Activated naive CD4-positive, alpha-beta T cell treated with anti-CD3 and anti-CD28 coated beads, Interleukin-2, amount 50 U/mL, for 16 hours (primary cell): ENCODE data around the gene ZNF341.
"Not testable (repeated sequence)": the region's sequence is repeated elsewhere in the genome, so short reads cannot be mapped to it uniquely, and the experiment has no call there.

Experiments used
- DNase-seq: peaks from one replicate; pipeline ENCODE4 v3.0.0-alpha.2; 2020

The ZNF341 gene

GRCh38 chr20:33731693-33732165 lies at the start of gene ZNF341:
Gene ZNF341 (plus strand): TSS chr20:33731996. CDS start chr20:33732022, 26 bp downstream.
- peak; percentile 90 for DNase-seq

GRCh38 chr20:33684533-33685327 lies 47.1 kb upstream of the ZNF341 start:
- no peak for DNase-seq

- peak; percentile 64 for DNase-seq
Measured at GRCh38 chr20:33685328-33686099, 46.3 kb upstream of the ZNF341 start.

GRCh38 chr20:33686100-33686983 lies 45.5 kb upstream of the ZNF341 start, which contains the start of gene E2F1:
Gene E2F1 (minus strand): TSS chr20:33686385. CDS start chr20:33686264, 121 bp downstream.
- peak; percentile 95 for DNase-seq

- no peak for DNase-seq
Measured at GRCh38 chr20:33686984-33687366, 44.8 kb upstream of the ZNF341 start.

- no peak for DNase-seq
Measured at GRCh38 chr20:33687370-33687915, 44.4 kb upstream of the ZNF341 start.

- no peak for DNase-seq
Measured at GRCh38 chr20:33687993-33688937, 43.5 kb upstream of the ZNF341 start.

GRCh38 chr20:33688938-33689424 lies 42.8 kb upstream of the ZNF341 start:
- DNase-seq: no peak

- DNase-seq: no peak
Measured at GRCh38 chr20:33689493-33689892, 42.3 kb upstream of the ZNF341 start.

- DNase-seq: peak; percentile 50
Measured at GRCh38 chr20:33689973-33690372, 41.8 kb upstream of the ZNF341 start.

- DNase-seq: no peak
Measured at GRCh38 chr20:33693289-33693688, 38.5 kb upstream of the ZNF341 start.

GRCh38 chr20:33693741-33694638 lies 37.8 kb upstream of the ZNF341 start:
- DNase-seq: no peak

GRCh38 chr20:33694639-33695012 lies 37.2 kb upstream of the ZNF341 start:
- DNase-seq: no peak

GRCh38 chr20:33696448-33696847 lies 35.3 kb upstream of the ZNF341 start:
- no peak for DNase-seq

GRCh38 chr20:33697129-33697528 lies 34.7 kb upstream of the ZNF341 start:
- no peak for DNase-seq

- not testable (repeated sequence) for DNase-seq
Measured at GRCh38 chr20:33698966-33699365, 32.8 kb upstream of the ZNF341 start.

GRCh38 chr20:33700696-33701441 lies 30.9 kb upstream of the ZNF341 start:
- not testable (repeated sequence) for DNase-seq

GRCh38 chr20:33701629-33702450 lies 30.0 kb upstream of the ZNF341 start:
- no peak for DNase-seq
